D721Med (cell line): Measurements from ENCODE around the gene ZFYVE21.

ENCODE experiments used
- DNase-seq: peaks from one replicate; pipeline ENCODE4 v3.0.0; 2011; ENCODE audit warnings: low spot score; ENCODE audit not compliant: insufficient read length
- FAIRE-seq: peaks from 2 replicates; lab custom pipeline; 2011; peaks lifted over from hg19 to GRCh38; lab: Jason Lieb, UNC
- TF ChIP-seq, protein P1 (sequence below): IDR thresholded peaks from 2 replicates; pipeline ENCODE4 v1.5.1; 2012; ENCODE audit warnings: mild to moderate bottlenecking, control low read depth; ENCODE audit not compliant: insufficient read depth; ENCODE audit errors: missing control alignments

ZFYVE21 gene

DNA sequence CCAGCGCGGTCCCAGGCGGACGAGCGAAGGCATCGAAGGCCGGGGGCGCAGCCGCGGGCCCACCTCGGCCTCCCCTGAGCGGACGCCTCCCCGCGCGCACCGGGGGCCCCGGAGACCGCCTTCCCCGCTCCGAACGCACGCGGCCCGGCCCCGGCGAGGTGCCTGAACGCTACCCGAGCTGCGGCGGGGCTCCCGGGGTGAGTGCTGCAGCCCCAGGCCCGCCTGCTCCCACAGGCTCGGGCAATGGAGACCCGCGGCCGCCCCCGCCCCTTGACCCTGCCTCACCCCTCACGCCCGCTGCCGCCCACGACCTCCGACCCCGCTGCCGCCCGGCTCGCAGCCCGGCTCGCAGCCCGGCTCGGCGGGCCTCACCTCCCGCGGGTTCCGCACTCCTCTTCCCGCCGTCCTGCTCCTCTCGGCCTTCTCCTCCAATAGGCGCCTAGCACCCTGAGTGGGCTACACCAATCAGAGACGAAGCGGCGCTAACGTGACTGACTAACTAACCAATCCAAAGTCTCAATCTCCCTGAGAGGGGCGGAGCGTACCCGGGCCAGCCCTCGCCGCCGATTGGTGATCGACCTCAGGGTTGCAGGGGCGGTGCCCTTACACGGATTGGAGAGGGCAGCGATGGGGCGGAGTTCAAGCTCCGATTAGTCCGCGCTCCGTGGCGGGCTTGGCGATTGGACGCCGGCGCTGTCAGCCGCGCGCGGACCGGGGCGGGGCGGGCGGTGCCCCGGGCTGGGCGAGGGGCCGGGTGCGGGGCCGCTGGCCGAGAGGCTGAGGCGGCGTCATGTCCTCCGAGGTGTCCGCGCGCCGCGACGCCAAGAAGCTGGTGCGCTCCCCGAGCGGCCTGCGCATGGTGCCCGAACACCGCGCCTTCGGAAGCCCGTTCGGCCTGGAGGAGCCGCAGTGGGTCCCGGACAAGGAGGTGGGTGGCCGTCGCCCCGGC, at the start of gene ZFYVE21, which contains the start of gene XRCC3:
TSS of gene ZFYVE21 (plus strand) at position 759 of the 949 bp plus-strand sequence. CDS start at position 791, 32 bp downstream.
TSS of gene XRCC3 (minus strand) at position 400 of the 949 bp plus-strand sequence. CDS start 4,364 bp downstream, outside the sequence.
- DNase-seq (peak; percentile 99), FAIRE-seq (no peak)
- TF ChIP-seq, protein P1, sequence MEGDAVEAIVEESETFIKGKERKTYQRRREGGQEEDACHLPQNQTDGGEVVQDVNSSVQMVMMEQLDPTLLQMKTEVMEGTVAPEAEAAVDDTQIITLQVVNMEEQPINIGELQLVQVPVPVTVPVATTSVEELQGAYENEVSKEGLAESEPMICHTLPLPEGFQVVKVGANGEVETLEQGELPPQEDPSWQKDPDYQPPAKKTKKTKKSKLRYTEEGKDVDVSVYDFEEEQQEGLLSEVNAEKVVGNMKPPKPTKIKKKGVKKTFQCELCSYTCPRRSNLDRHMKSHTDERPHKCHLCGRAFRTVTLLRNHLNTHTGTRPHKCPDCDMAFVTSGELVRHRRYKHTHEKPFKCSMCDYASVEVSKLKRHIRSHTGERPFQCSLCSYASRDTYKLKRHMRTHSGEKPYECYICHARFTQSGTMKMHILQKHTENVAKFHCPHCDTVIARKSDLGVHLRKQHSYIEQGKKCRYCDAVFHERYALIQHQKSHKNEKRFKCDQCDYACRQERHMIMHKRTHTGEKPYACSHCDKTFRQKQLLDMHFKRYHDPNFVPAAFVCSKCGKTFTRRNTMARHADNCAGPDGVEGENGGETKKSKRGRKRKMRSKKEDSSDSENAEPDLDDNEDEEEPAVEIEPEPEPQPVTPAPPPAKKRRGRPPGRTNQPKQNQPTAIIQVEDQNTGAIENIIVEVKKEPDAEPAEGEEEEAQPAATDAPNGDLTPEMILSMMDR: no peak

- TF ChIP-seq, protein P1: no peak
- DNase-seq: no peak
- no peak for FAIRE-seq
Observed at GRCh38 chr14:103667671-103668070, 47.9 kb upstream of the ZFYVE21 start.

DNA sequence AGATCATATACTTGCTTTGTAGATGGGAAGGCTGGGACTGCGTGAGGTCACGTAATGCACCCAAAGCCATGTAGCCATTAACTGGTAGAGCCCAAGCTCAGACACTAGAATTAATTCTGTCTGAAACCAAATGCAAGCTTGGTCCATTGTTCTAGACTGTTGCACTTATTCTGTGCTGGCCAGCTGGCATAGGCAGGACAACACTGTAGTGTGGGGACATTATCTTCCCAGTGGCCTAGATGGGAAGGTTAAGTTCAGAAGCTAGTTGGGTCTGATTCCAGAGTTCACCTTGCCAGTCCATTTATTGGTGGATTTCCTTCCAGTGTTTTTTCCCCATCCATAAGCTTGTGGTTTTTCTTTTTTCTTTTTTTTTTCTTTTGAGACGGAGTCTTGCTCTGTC, 47.5 kb upstream of the ZFYVE21 start:
- FAIRE-seq (no peak), DNase-seq (no peak)
- TF ChIP-seq, protein P1: no peak

DNA sequence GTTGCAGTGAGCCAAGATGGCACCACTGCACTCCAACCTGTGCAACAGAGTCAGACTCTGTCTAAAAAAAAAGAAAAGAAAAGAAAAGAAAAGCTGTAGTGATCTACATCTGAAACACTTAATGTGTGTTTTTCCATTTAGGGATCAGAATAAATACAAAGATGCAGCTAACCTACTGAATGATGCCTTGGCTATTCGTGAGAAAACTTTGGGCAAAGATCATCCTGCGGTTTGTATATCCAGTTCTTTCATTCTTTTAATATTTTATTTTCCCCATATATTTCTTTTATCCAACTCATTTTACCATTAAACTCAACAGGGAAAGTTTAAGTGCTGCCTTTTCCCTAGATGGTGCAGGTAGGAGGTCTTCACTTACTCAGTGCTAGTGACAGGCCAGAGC, 46.2 kb upstream of the ZFYVE21 start:
- TF ChIP-seq, protein P1: no peak
- FAIRE-seq (no peak), DNase-seq (no peak)

GRCh38 chr14:103671911-103672310, 43.7 kb upstream of the ZFYVE21 start:
- FAIRE-seq (no peak), DNase-seq (no peak)
- TF ChIP-seq, protein P1: no peak

DNA sequence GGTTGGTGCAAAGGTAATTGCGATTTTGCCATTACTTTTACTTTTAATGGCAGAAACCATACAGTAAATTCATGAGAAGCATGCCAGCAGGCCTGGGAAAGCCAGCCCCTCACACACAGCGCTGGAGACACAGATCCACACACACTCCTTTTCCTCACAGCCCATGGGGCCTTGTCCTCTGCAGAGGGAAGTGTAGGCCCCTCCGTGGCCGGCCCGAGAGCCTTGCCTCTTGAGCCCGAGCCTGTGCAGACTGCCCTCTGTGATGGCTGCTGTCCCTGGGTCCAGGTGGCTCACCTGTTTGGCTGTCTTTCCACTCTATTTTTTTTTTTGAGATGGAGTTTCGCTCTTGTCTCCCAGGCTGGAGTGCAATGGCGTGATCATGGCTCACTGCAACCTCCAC, 39.7 kb upstream of the ZFYVE21 start:
- FAIRE-seq (no peak), DNase-seq (no peak)
- TF ChIP-seq, protein P1: no peak
